MM.1S (cell line): ENCODE results near the gene ST6GALNAC2.

ENCODE experiments used
- CTCF ChIP-seq: fragments of 300-600 bp; sonication (generic); IDR thresholded peaks from 2 replicates; pipeline ENCODE4 v1.5.1; 2016; ENCODE audit warnings: antibody characterized with exemption, low read length, mixed read lengths
- EZH2 ChIP-seq: fragments of 300-600 bp; sonication (generic); optimal IDR thresholded peaks from 2 replicates; pipeline ENCODE3; 2017; ENCODE audit warnings: low read depth, mild to moderate bottlenecking, antibody characterized with exemption, low read length, mixed read lengths

- TF ChIP-seq CTCF = no peak
- TF ChIP-seq EZH2 = no peak
Measured at GRCh38 chr17:76536511-76537287, 49.0 kb downstream of the ST6GALNAC2 start.
